Measurements from ENCODE around the gene SERPINB6. TPM values are rescaled to one million over a fixed set of nuclear protein-coding genes. Genes with fewer than 3 reads are reported as not detected.
"Not testable (repeated sequence)": the region's sequence is repeated elsewhere in the genome, so short reads cannot be mapped to it uniquely, and the experiment has no call there.

Gene SERPINB6
- total RNA-seq, 6 experiments from 2014 or later, result 27.0 to 48.5 (median 38.7) TPM

GRCh38 chr6:2914318-2914660 lies 57.1 kb downstream of the SERPINB6 start:
- Histone ChIP-seq H3K9me3 (no peaks in the 10 kb centered on the region), H3K36me3 (no peaks in the 10 kb centered on the region), H3K4me3 (no peak overlapping the region), H3K4me1 (no peaks in the 10 kb centered on the region), H3K27me3 (no peaks in the 10 kb centered on the region), H3K27ac (no peak overlapping the region)
- WGBS (ENCODE audit: insufficient coverage, low coverage, low lambda C conversion rate, missing lambda C conversion rate), result 80% methylated on average over 1 of the region's 7 CpGs
- intact Hi-C loops (cut with DNase I), result loop anchor here (10.0 kb wide), 1 partner anchor 69 kb away; the partner anchor contains the start of gene SERPINB1 (in 2 of the 2)
- ATAC-seq (no peak), DNase-seq (peak in 1 of 3 donors; percentile 9)
- no peak for TF ChIP-seq POLR2A (IDR thresholded peaks at IDR 0.05)
- no peak for TF ChIP-seq CTCF (IDR thresholded peaks at IDR 0.05)

GRCh38 chr6:2913621-2914317 lies 57.6 kb downstream of the SERPINB6 start:
- Histone ChIP-seq H3K4me3 (no peak overlapping the region), H3K36me3 (no peaks in the 10 kb centered on the region), H3K27me3 (no peaks in the 10 kb centered on the region), H3K4me1 (no peaks in the 10 kb centered on the region), H3K9me3 (no peaks in the 10 kb centered on the region), H3K27ac (no peak overlapping the region)
- DNase-seq (peak in 1 of 3 donors; percentile 6), ATAC-seq (no peak)
- intact Hi-C loops (cut with DNase I), result loop anchor here (10.0 kb wide), 1 partner anchor 69 kb away; the partner anchor contains the start of gene SERPINB1 (in 2 of the 2)
- 81% methylated on average over 11 of the region's 11 CpGs for WGBS (ENCODE audit: insufficient coverage, low coverage, low lambda C conversion rate, missing lambda C conversion rate)
- TF ChIP-seq POLR2A (IDR thresholded peaks at IDR 0.05) (no peak), CTCF (IDR thresholded peaks at IDR 0.05) (no peak)

GRCh38 chr6:2911171-2911570 lies 60.2 kb downstream of the SERPINB6 start:
- H3K4me1 ChIP-seq, result no peaks in the 10 kb centered on the region
- ATAC-seq (no peak), DNase-seq (no peak)
- H3K27ac ChIP-seq, result no peak overlapping the region
- H3K36me3 ChIP-seq, result no peaks in the 10 kb centered on the region
- intact Hi-C loops (cut with DNase I), result loop anchor here (10.0 kb wide), 1 partner anchor 66 kb away; the partner anchor contains the start of gene SERPINB1 (in 2 of the 2)
- no peak for TF ChIP-seq CTCF (IDR thresholded peaks at IDR 0.05)
- TF ChIP-seq POLR2A (IDR thresholded peaks at IDR 0.05), result no peak
- H3K4me3 ChIP-seq, result no peak overlapping the region
- H3K9me3 ChIP-seq, result no peaks in the 10 kb centered on the region
- H3K27me3 ChIP-seq, result no peaks in the 10 kb centered on the region
- 23% methylated on average over 2 of the region's 4 CpGs for WGBS (ENCODE audit: insufficient coverage, low coverage, low lambda C conversion rate, missing lambda C conversion rate)

GRCh38 chr6:2909718-2910117 lies 61.6 kb downstream of the SERPINB6 start:
- no peak for DNase-seq
- TF ChIP-seq CTCF (IDR thresholded peaks at IDR 0.05), result no peak
- TF ChIP-seq POLR2A (IDR thresholded peaks at IDR 0.05), result no peak
- intact Hi-C loops (cut with DNase I), result loop anchor here (10.0 kb wide), 1 partner anchor 65 kb away; the partner anchor contains the start of gene SERPINB1 (in 2 of the 2)
- Histone ChIP-seq H3K27me3 (no peaks in the 10 kb centered on the region), H3K4me1 (no peaks in the 10 kb centered on the region), H3K36me3 (no peaks in the 10 kb centered on the region), H3K27ac (no peak overlapping the region), H3K9me3 (no peaks in the 10 kb centered on the region), H3K4me3 (no peak overlapping the region)
- ATAC-seq, result no peak
- WGBS (ENCODE audit: insufficient coverage, low coverage, low lambda C conversion rate, missing lambda C conversion rate), result 91% methylated on average over 4 of the region's 4 CpGs

GRCh38 chr6:2909051-2909606 lies 62.2 kb downstream of the SERPINB6 start:
- H3K27ac ChIP-seq; DNase-seq; intact Hi-C loops (cut with DNase I); H3K9me3 ChIP-seq; H3K4me1 ChIP-seq; H3K4me3 ChIP-seq; H3K36me3 ChIP-seq; H3K27me3 ChIP-seq; ATAC-seq: not testable (repeated sequence)
- WGBS (ENCODE audit: insufficient coverage, low coverage, low lambda C conversion rate, missing lambda C conversion rate), result 69% methylated on average over 8 of the region's 16 CpGs

GRCh38 chr6:2908516-2908915 lies 62.9 kb downstream of the SERPINB6 start:
- intact Hi-C loops (cut with DNase I); H3K4me3 ChIP-seq; H3K36me3 ChIP-seq; ATAC-seq; H3K4me1 ChIP-seq; H3K27me3 ChIP-seq; H3K9me3 ChIP-seq; H3K27ac ChIP-seq; DNase-seq: not testable (repeated sequence)
- WGBS (ENCODE audit: insufficient coverage, low coverage, low lambda C conversion rate, missing lambda C conversion rate), result 67% methylated on average over 2 of the region's 3 CpGs

GRCh38 chr6:2903411-2904185 lies 67.8 kb downstream of the SERPINB6 start:
- H3K36me3 ChIP-seq, result peaks cover 0 to 18% (median 0%) of the 10 kb centered on the region in 4 donors
- H3K27me3 ChIP-seq; H3K4me1 ChIP-seq; H3K9me3 ChIP-seq; DNase-seq; intact Hi-C loops (cut with DNase I): not testable (repeated sequence)
- peak overlapping the region in 1 of 3 donors; percentile 93 for H3K27ac ChIP-seq
- peak overlapping the region; percentile 75 to 85 (median 84) for H3K4me3 ChIP-seq
- no CpG with 5 or more reads among the region's 39 CpGs for WGBS (ENCODE audit: insufficient coverage, low coverage, low lambda C conversion rate, missing lambda C conversion rate)
- peak in 1 of 4 donors; percentile 1 for ATAC-seq

Measured in right lobe of liver (tissue), 6 donors.